Common myeloid progenitor, CD34-positive (primary cell): ENCODE data around the gene ZNF592.
A peak's percentile ranks its signal among the peaks of the same experiment; 100 is the strongest.

Experiments used
- CTCF ChIA-PET: fragments of 350-600 bp; sonication (Branson Sonifier 250); formaldehyde crosslinking; loops from one replicate; lab custom pipeline; 2021; ENCODE audit warnings: antibody characterized with exemption; lab: Charles Lee
- POLR2A ChIA-PET: fragments of 350-600 bp; sonication (Branson Sonifier 250); formaldehyde crosslinking; loops from one replicate; lab custom pipeline; 2021; ENCODE audit warnings: antibody characterized with exemption; lab: Charles Lee
- DNase-seq, 3 donors: peaks; one replicate each; pipeline versions ENCODE4 v3.0.0 to v3.0.0-alpha.2; 2013
- H3K27ac ChIP-seq, 2 experiments: 1 replicate in 1 of 2; 2 replicates in 1 of 2; pipeline ENCODE4 v1.7.0; 2013; ENCODE audit warnings: inconsistent platforms in 2 of 2, low read length in 2 of 2, mild to moderate bottlenecking in 2 of 2, low read depth in 1 of 2, moderate library complexity in 1 of 2; ENCODE audit not compliant: severe bottlenecking in 2 of 2, insufficient read depth in 1 of 2, poor library complexity in 1 of 2
- H3K27me3 ChIP-seq, 5 experiments: replicated peaks in 2 of 5; 1 replicate in 3 of 5; 2 replicates in 2 of 5; pipeline versions ENCODE4 v1.6.1 to v1.7.0; 2013; ENCODE audit warnings: low read length in 4 of 5, mild to moderate bottlenecking in 2 of 5, moderate library complexity in 2 of 5, inconsistent platforms in 1 of 5; ENCODE audit not compliant: insufficient read depth in 5 of 5, control insufficient read depth in 4 of 5
- H3K36me3 ChIP-seq, 4 experiments: 1 replicate in 2 of 4; 2 replicates in 2 of 4; pipeline versions ENCODE4 v1.6.1 to v1.7.0; 2013; ENCODE audit warnings: low read length in 3 of 4, control low read depth in 1 of 4, mild to moderate bottlenecking in 1 of 4; ENCODE audit not compliant: control insufficient read depth in 4 of 4, insufficient read depth in 4 of 4
- H3K4me1 ChIP-seq, 4 experiments: 1 replicate in 3 of 4; 2 replicates in 1 of 4; pipeline versions ENCODE4 v1.6.1 to v1.7.1; 2013; ENCODE audit warnings: low read length in 3 of 4, mild to moderate bottlenecking in 3 of 4, control low read depth in 1 of 4, inconsistent platforms in 1 of 4, moderate library complexity in 1 of 4; ENCODE audit not compliant: control insufficient read depth in 4 of 4, insufficient read depth in 4 of 4; ENCODE audit errors: control extremely low read depth in 1 of 4
- H3K4me3 ChIP-seq, 7 experiments: 1 replicate in 4 of 7; 2 replicates in 3 of 7; pipeline versions ENCODE4 v1.5.1 to v1.7.0; 2013; ENCODE audit warnings: mild to moderate bottlenecking in 7 of 7, low read length in 6 of 7, moderate library complexity in 6 of 7, inconsistent platforms in 2 of 7, low read depth in 2 of 7, control low read depth in 1 of 7; ENCODE audit not compliant: insufficient read depth in 4 of 7, control insufficient read depth in 1 of 7; ENCODE audit errors: extremely low read depth in 1 of 7
- H3K9me3 ChIP-seq, 5 experiments: 1 replicate in 4 of 5; 2 replicates in 1 of 5; pipeline versions ENCODE4 v1.6.1 to v1.7.1; 2013; ENCODE audit warnings: low read length in 4 of 5, mild to moderate bottlenecking in 2 of 5, inconsistent platforms in 1 of 5, low read depth in 1 of 5, moderate library complexity in 1 of 5; ENCODE audit not compliant: control insufficient read depth in 4 of 5, insufficient read depth in 2 of 5; ENCODE audit errors: control extremely low read depth in 1 of 5
- WGBS: methylation state at CpG from one replicate; pipeline ENCODE4 v1.1.5; 2013; ENCODE audit not compliant: insufficient coverage; 5-methylcytosine and 5-hydroxymethylcytosine counted together

Gene ZNF592

DNA sequence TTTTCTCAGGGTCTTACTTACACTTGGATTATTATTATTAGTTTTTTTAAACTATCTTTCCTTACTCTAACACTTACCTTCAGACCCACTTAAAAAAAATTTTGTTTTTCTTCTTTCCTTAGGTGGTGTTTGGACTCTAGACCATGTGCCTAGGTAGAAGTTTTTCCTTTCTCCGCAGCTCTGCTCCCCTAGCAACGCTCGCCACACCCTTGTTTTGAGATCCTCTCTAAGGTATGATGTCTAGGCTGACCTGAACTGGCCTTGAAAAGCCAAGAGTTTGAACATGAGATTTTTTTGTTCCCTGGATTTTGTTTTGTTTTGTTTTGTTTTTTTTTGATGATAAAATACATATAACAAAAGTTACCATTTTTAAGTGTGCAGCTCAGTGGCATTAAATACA is 16.2 kb downstream of the ZNF592 start:
- Histone ChIP-seq H3K36me3 (peaks cover 4 to 34% (median 24%) of the 10 kb centered on the region in 4 experiments), H3K4me1 (peaks cover 0 to 8% (median 1%) of the 10 kb centered on the region in 4 experiments), H3K9me3 (no peaks in the 10 kb centered on the region), H3K4me3 (no peak overlapping the region), H3K27me3 (no peaks in the 10 kb centered on the region), H3K27ac (peak overlapping the region in 1 of 2 experiments; percentile 29)
- DNase-seq = no peak
- ChIA-PET POLR2A (no interaction called here), CTCF (no interaction called here)
- 82% methylated on average over 2 of the region's 3 CpGs for WGBS

DNA sequence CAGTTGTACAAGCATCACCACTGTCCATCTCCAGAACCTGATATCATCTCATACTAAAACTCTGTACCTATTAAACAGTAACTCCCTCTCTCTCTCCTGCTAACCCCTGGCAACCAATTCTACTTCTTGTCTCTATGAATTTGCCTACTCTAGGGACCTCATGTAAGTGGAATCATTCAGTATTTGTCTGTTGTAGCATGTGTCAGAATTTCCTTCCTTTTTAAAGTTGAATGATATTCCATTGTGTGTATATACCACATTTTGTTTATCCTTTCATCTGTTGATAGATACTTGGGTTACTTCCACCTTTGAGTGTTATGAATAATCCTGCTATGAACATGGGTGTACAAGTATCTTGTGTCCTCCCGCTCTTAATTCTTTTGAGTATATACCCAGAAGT is 16.6 kb downstream of the ZNF592 start:
- ChIA-PET POLR2A (no interaction called here), CTCF (no interaction called here)
- Histone ChIP-seq H3K4me1 (peaks cover 0 to 8% (median 1%) of the 10 kb centered on the region in 4 experiments), H3K27ac (peak overlapping the region in 1 of 2 experiments; percentile 8), H3K9me3 (no peaks in the 10 kb centered on the region), H3K27me3 (no peaks in the 10 kb centered on the region), H3K36me3 (peaks cover 4 to 36% (median 27%) of the 10 kb centered on the region in 4 experiments), H3K4me3 (no peak overlapping the region)
- no CpG with 5 or more reads among the region's 1 CpG for WGBS
- peak in 1 of 3 donors; percentile 16 for DNase-seq

DNA sequence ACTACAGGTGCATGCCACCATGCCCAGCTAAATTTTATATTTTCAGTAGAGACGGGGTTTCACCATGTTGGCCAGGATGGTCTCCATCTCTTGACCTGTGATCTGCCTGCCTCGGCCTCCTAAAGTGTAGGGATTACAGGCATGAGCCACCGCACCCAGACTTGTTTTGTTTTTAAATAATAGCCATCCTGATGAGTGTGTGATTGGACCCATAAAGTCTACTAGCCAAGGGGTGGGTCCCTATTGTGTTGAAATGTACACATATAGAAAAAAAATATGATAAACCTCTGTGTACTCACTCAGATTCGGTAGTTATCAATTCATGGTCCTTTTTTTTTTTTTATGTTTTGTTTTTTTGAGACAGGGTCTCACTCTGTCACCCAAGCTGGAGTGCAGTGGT is 17.3 kb downstream of the ZNF592 start:
- peaks cover 4 to 42% (median 27%) of the 10 kb centered on the region in 4 experiments for H3K36me3 ChIP-seq

DNA sequence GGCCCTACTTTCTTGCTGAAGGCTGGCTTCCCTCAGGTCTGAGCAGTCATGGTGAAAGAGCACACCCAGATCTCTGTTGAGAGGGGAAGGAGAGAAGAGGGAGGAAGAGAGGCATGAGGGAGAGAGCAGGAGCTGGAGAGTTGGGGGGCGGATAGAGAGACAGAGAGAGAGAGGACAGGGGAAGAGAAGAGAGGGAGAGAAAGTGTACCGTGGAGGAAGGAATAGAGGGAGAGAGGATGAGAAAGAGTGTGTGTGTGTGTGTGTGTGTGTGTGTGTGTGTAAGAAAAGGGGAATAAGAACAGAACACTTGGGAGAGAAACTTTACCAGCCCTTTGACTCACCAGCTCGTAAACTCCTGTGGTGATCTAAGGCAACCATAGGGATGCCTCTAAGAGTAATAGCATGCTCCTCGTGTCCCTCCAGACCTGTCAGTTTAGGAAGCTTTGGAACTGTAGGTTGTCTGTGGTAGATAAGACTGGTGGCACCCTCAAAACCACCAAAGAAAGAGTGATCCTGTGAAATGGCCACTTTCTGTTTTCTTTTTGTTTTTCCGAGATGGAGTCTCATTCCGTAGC is 18.2 kb downstream of the ZNF592 start:
- H3K27me3 ChIP-seq = no peaks in the 10 kb centered on the region
- peaks cover 0 to 5% (median under 1%) of the 10 kb centered on the region in 4 experiments for H3K4me1 ChIP-seq
- no peak overlapping the region for H3K27ac ChIP-seq
- H3K9me3 ChIP-seq = no peaks in the 10 kb centered on the region
- ChIA-PET POLR2A (no interaction called here), CTCF (no interaction called here)
- H3K4me3 ChIP-seq = no peak overlapping the region
- peaks cover 10 to 51% (median 27%) of the 10 kb centered on the region in 4 experiments for H3K36me3 ChIP-seq
- DNase-seq = no peak
- 100% methylated on average over 2 of the region's 6 CpGs for WGBS

More for the DNA sequence above, 17.3 kb downstream of the ZNF592 start:
- no peaks in the 10 kb centered on the region for H3K27me3 ChIP-seq
- ChIA-PET CTCF (no interaction called here), POLR2A (no interaction called here)
- 100% methylated on average over 1 of the region's 4 CpGs for WGBS
- no peak overlapping the region for H3K4me3 ChIP-seq
- no peak for DNase-seq
- no peak overlapping the region for H3K27ac ChIP-seq
- no peaks in the 10 kb centered on the region for H3K9me3 ChIP-seq
- peaks cover 0 to 8% (median under 1%) of the 10 kb centered on the region in 4 experiments for H3K4me1 ChIP-seq

DNA sequence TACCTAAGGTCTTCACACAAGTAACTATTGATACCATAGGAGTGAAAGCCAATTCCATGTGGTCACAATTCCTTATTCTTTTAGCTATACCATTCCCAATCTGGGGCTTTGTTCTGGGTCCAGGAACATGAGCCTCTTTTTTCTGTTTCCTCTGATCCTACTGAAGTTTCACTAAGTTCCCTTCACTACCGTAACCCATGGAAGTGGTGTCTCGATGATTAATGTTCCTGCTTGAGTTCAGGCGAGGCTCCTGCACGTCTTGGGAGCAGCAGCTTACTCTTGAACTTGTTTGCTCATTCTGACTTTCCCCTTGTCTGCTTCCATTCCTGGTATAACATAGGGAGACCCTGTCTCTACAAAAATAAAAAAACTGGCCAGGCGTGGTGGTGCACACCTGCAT is 23.6 kb downstream of the ZNF592 start:
- Histone ChIP-seq H3K27me3 (no peaks in the 10 kb centered on the region), H3K27ac (peak overlapping the region in 1 of 2 experiments; percentile 49), H3K9me3 (no peaks in the 10 kb centered on the region), H3K4me3 (no peak overlapping the region), H3K4me1 (peaks cover 5 to 13% (median 11%) of the 10 kb centered on the region in 4 experiments), H3K36me3 (peaks cover 8 to 45% (median 18%) of the 10 kb centered on the region in 4 experiments)
- peak in 1 of 3 donors; percentile 28 for DNase-seq
- ChIA-PET POLR2A (no interaction called here), CTCF (interaction anchor here (1.1 kb wide), 1 partner anchor 37 kb away, joined by 3 read pairs; no protein-coding TSS in a partner anchor)
- 26% methylated on average over 5 of the region's 5 CpGs for WGBS

DNA sequence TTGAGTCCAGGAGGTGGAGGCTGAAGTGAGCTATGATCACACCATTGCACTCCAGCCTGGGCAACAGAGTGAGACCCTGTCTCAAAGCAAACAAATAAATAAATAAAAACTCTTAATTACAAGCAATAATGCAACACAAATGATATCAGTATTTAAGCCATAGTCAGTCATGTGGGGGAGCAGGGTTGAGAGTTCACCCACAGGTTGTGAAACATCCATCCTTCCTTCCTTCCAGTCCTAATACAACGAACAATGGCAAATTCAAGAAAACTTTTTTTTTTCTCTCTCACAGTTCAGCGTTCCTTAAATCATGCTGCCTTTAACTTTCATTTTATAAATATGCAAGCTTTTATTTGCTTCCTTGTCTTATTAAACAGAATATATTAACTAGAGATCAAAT is 24.1 kb downstream of the ZNF592 start:
- Histone ChIP-seq H3K4me1 (peaks cover 5 to 13% (median 11%) of the 10 kb centered on the region in 4 experiments), H3K9me3 (no peaks in the 10 kb centered on the region), H3K27ac (peak overlapping the region in 1 of 2 experiments; percentile 49), H3K36me3 (peaks cover 8 to 41% (median 14%) of the 10 kb centered on the region in 4 experiments), H3K27me3 (no peaks in the 10 kb centered on the region), H3K4me3 (no peak overlapping the region)
- CTCF ChIA-PET = interaction anchor here (1.1 kb wide), 1 partner anchor 37 kb away, joined by 3 read pairs; no protein-coding TSS in a partner anchor
- DNase-seq = no peak
- no CpG with 5 or more reads among the region's 2 CpGs for WGBS
- POLR2A ChIA-PET = no interaction called here

DNA sequence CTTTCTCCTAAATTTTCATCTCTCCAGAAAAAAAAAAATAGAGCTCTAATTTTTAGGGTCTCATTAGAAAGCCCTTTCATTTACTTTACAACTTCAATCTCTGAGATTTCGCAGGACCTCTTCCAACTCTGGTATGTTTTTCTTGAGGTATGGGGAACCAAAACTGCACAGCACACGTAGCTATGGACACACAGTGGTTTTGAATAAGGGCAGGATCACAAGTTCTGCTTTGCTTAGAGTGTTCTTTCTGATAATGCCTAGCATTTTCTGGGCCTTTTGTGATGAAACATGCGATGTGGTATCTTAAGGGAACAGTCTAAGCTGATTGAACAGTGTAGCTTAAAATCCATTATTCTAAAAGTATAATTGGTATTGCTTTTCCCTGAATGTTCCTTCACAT is 25.3 kb downstream of the ZNF592 start:
- ChIA-PET POLR2A (no interaction called here), CTCF (interaction anchor here (0.6 kb wide), 1 partner anchor 184 kb away, joined by 3 read pairs; no protein-coding TSS in a partner anchor)
- Histone ChIP-seq H3K4me1 (peaks cover 5 to 13% (median 11%) of the 10 kb centered on the region in 4 experiments), H3K36me3 (peaks cover 10 to 40% (median 13%) of the 10 kb centered on the region in 4 experiments), H3K27ac (no peak overlapping the region), H3K27me3 (no peaks in the 10 kb centered on the region), H3K4me3 (no peak overlapping the region), H3K9me3 (no peaks in the 10 kb centered on the region)
- DNase-seq = peak in 1 of 3 donors; percentile 17
- WGBS = no CpG with 5 or more reads among the region's 3 CpGs
